ENCODE results near the gene HDGFL2.

HDGFL2 gene

DNA sequence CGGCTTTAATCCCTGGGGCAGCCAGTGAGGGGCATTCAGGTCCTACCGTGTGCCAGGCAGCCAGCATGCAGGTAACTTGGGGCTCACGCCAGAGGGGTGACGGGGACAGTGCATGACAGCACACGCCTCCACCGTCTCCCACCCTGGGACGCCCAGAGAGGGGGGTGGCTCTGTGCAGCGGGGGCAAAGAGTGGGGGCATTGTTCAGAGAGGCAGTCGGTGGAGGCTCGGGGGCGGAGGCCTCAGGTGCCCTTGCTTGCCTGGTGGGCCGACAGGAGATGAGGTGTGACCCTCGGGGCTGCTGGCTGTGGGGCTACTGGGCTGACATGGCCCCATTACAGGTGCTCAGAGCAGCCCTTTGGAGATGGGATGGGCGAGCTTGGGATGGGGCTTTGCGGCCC is 27.8 kb downstream of the HDGFL2 start:
- Histone ChIP-seq H3K36me3 (peaks cover 51 to 99% (median 84%) of the 10 kb centered on the region in 3 donors), H3K27me3 (no peaks in the 10 kb centered on the region), H3K4me1 (no peaks in the 10 kb centered on the region), H3K9me3 (no peaks in the 10 kb centered on the region), H3K4me3 (no peak overlapping the region), H3K27ac (no peak overlapping the region)
- TF ChIP-seq CTCF (IDR thresholded peaks at IDR 0.05), result no peak
- no peak for DNase-seq
- intact Hi-C loops (cut with DNase I; ENCODE audit: low total_unique reads), result no loop called here

DNA sequence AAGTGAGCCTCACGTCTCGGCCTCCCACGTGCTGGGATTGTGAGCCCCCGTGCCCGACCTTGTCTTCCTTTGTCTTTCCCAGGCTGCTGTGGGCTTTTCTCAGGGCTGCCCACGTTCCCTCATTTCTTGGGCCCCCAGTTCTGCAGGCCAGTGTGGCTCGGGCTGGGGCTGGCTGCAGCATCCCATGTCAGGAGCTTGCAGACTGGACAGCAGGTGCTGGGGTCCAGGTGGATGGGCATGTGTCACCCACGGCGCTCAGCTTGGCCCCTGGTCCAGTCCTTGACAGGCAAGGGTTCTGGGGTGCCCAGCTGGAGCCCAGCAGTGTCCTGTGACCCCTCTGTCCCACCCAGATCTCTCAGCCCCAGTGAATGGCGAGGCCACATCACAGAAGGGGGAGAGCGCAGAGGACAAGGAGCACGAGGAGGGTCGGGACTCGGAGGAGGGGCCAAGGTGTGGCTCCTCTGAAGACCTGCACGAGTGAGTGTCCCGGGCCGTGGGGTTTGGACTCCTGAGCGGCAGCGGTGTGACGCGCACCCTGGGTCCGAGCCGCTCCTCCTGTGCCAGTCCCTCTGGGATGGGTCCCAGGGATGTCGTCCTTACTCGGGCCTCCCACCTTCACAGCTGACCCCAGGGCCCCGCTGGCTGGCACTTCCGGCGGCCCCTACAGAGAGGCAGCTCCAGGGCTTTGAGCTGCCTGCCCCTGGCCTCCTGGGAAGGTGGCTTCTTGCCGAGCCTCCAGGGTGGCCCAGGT is 28.9 kb downstream of the HDGFL2 start:
- H3K27me3 ChIP-seq, result no peaks in the 10 kb centered on the region
- H3K27ac ChIP-seq, result no peak overlapping the region
- peaks cover 45 to 100% (median 86%) of the 10 kb centered on the region in 3 donors for H3K36me3 ChIP-seq
- no peak for DNase-seq
- no peak for TF ChIP-seq CTCF (IDR thresholded peaks at IDR 0.05)
- no peaks in the 10 kb centered on the region for H3K9me3 ChIP-seq
- intact Hi-C loops (cut with DNase I; ENCODE audit: low total_unique reads), result no loop called here
- no peak overlapping the region for H3K4me3 ChIP-seq
- no peaks in the 10 kb centered on the region for H3K4me1 ChIP-seq

DNA sequence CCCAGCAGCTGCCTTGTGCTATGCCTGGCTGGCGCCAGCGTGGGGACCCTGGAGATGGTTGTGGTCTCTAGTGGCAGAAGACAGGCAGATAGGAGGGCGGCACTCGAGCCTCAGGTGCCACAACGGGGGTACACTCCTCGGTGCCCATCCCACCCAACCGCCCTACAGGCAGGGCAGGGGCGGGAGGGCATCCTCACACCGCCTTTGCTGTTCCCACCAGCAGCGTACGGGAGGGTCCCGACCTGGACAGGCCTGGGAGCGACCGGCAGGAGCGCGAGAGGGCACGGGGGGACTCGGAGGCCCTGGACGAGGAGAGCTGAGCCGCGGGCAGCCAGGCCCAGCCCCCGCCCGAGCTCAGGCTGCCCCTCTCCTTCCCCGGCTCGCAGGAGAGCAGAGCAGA is 29.6 kb downstream of the HDGFL2 start:
- Histone ChIP-seq H3K36me3 (peaks cover 38 to 94% (median 79%) of the 10 kb centered on the region in 3 donors), H3K27ac (no peak overlapping the region)
- intact Hi-C loops (cut with DNase I; ENCODE audit: low total_unique reads), result no loop called here

DNA sequence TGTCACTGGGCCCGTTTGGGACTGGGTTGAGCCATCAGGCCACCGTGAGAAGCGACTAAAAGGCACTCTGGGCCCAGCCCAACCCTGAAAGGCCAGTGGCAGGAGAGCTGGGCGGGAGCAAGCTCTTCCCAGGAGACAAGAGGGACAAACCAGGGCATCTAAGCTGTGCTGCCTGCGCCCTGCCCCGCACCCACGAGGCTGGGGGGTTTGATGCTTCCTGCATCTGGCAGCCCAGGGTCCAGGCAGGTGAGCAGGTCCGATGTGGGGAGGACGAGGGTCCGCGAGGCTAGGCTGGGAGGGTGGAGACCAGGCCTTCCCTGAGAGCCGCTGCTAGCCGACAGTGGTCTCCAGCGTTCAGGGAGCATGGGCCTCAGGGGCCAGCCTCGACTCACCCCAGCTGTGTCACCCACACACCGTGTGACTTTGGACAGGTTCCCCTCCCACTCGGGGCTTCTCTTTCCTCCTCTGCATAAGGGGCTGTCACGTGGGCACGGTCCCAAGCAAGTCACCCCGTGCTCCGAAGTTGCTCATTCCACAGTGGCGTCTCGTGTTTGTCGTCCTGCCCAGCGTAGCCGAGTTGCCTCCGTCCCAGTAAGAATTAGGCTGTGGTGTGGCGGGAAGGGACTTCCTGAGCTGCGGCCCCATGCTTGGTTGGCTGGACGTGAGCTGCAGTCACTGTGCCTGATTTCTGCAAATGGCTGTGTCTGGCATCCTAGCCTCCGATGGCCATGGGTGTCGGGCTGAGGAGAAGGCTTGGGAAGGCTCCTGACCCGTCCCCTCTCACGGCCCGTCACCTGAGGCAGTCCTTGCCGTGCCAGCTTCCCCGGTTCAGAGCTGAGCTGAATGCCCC is 30.4 kb downstream of the HDGFL2 start:
- Histone ChIP-seq H3K9me3 (no peaks in the 10 kb centered on the region), H3K27me3 (no peaks in the 10 kb centered on the region), H3K27ac (no peak overlapping the region), H3K4me1 (no peaks in the 10 kb centered on the region), H3K4me3 (no peak overlapping the region), H3K36me3 (peaks cover 36 to 86% (median 71%) of the 10 kb centered on the region in 3 donors)
- DNase-seq, result no peak
- TF ChIP-seq CTCF (IDR thresholded peaks at IDR 0.05), result no peak
- intact Hi-C loops (cut with DNase I; ENCODE audit: low total_unique reads), result no loop called here

More for the DNA sequence above, 29.6 kb downstream of the HDGFL2 start:
- DNase-seq, result no peak
- TF ChIP-seq CTCF (IDR thresholded peaks at IDR 0.05), result no peak
- Histone ChIP-seq H3K4me3 (no peak overlapping the region), H3K4me1 (no peaks in the 10 kb centered on the region), H3K9me3 (no peaks in the 10 kb centered on the region), H3K27me3 (no peaks in the 10 kb centered on the region)

DNA sequence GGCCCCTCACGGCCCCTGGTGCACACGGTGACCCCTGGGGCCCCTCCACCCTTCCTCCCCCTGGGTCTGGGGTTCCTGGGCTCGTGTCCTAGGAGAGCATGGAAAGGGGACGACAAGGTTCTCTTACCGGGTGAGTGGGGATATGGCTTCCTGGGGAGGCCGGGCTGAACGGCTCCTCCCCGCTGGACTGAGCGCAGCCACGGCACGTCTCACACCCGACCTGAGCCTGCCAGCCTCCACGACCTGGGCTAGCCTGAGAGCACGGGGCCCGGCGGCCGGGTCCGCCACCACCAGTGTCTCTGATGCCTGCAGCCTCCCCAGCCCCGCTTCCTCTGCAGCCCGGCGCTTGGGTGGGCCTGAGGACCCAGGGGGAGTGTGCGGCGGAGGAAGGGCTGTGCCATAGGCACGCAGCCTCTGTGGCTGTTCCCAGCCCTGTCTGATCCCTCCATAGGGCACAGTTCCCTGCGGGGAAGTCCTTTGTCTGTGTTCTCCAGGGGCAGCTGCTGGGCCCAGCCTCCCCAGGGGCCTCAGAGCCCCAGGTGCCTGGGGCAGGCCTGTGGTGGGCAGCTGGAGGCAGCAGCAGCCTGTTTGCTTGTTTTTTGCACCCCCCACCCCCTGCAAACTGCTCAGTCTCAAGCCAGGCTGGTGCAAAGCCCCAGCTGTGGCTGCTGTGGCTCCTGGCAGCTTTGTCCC is 31.2 kb downstream of the HDGFL2 start:
- Histone ChIP-seq H3K27me3 (no peaks in the 10 kb centered on the region), H3K36me3 (peaks cover 28 to 78% (median 64%) of the 10 kb centered on the region in 3 donors), H3K4me1 (no peaks in the 10 kb centered on the region)

More for the DNA sequence above, 31.2 kb downstream of the HDGFL2 start:
- Histone ChIP-seq H3K9me3 (no peaks in the 10 kb centered on the region), H3K27ac (no peak overlapping the region), H3K4me3 (no peak overlapping the region)
- no peak for TF ChIP-seq CTCF (IDR thresholded peaks at IDR 0.05)
- intact Hi-C loops (cut with DNase I; ENCODE audit: low total_unique reads), result no loop called here
- no peak for DNase-seq

All from tibial artery (tissue), 4 donors.